Fibroblast of skin of abdomen (primary cell): ENCODE data around the gene ZNF23. TPM values are rescaled to one million over a fixed set of nuclear protein-coding genes. Genes with fewer than 3 reads are reported as not detected.
A peak's percentile ranks its signal among the peaks of the same experiment; 100 is the strongest.
"Not testable (repeated sequence)": the region's sequence is repeated elsewhere in the genome, so short reads cannot be mapped to it uniquely, and the experiment has no call there.

Experiments
- DNase-seq: peaks from one replicate; pipeline ENCODE4 v3.0.0-alpha.2; 2013
- polyA plus RNA-seq, 2 experiments: library from polyadenylated mRNA; unstranded; fragments of 120-200 nt; gene quantifications; one replicate each; pipeline ENCODE4 v1.2.1, GENCODE V29; 2013; ENCODE audit not compliant: insufficient read length in 2 of 2

Gene ZNF23
- 11.5 TPM for polyA plus RNA-seq (2013, experiment 1 of 2; ENCODE audit: insufficient read length)
- 12.4 TPM for polyA plus RNA-seq (2013, experiment 2 of 2; ENCODE audit: insufficient read length)

DNA sequence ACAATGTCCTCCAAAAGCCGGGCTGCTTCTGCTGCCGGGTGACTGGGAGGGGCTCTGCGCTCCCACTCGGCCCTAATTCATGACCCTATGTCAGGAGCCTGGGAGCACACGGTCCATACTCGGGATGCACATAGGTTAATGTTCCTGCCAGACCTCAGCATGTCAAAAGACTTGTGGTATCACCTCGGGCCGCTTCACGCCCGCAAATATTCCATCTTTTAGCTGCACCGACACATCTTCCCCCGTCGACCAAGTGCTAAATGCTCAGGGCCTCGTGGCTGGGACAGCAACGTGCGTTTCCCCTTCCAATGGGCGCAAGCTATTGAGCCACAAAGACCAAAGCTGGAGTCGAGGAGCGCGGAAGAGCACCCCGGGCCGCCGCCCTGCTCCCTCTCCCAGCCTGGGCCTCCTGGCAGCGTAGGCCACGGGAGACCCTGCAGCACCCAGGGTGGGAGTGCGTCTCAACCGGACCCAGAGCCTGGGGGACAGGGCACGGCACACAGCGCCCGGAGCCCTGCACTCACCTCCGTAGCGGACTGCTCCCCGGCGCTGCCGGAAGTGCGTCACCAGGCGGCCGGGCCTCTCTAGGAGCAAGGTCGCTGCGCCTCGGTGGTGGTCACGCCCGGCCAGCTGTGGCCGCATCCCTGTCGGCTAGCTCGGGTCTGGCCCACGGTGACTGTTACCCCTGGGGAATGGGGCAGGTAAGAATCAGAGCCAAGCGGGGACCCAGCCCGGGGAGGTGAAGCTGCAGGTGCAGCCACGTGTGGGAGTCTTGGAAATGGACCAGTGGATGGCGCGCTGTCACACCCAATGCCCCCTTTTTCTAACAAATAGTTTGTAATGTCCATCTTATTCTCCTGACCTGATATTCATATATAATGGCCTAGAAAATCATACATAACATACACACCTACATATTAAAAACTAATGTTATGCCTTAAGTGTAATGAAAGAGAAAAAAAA, at the start of gene ZNF23:
ZNF23 (minus strand) TSS at position 562 of the 963 bp plus-strand sequence. CDS start 5,451 bp downstream, outside the sequence.
- DNase-seq, result peak; percentile 69

GRCh38 chr16:71507061-71507460, 45.0 kb upstream of the ZNF23 start:
- no peak for DNase-seq

DNA sequence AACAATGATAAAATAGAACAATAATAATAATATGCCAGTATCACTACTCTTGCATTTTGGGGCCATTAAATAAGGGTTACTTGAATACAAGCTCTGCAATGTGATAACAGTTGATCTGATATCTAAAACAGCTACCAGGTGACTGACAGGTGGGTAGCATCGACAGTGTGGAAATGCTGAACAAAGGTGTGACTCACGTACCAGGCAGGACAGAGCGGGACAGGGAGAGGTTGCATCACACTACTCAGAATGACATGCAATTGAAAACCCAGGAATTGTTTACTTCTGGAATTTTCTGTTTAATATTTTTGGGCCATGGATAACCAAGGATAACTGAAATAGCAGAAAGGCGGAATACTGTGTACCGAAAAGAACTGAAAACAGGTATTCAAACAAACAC, 42.9 kb upstream of the ZNF23 start:
- no peak for DNase-seq

DNA sequence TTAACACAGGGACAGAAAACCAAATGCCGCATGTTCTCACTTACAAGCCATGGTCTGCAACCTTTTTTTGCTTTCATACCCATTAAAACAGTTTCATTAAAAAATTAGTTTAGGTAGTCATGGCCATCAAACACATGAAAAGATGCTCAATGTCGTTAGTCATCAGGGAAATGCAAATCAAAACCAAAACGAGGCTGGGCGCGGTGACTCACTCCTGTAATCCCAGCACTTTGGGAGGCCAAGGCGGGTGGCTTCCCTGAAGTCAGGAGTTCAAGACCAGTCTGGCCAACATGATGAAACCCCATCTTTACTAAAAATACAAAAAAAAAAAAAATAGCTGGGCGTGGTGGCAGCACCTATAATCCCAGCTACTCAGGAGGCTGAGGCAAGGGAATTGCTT, 42.0 kb upstream of the ZNF23 start:
- not testable (repeated sequence) for DNase-seq

DNA sequence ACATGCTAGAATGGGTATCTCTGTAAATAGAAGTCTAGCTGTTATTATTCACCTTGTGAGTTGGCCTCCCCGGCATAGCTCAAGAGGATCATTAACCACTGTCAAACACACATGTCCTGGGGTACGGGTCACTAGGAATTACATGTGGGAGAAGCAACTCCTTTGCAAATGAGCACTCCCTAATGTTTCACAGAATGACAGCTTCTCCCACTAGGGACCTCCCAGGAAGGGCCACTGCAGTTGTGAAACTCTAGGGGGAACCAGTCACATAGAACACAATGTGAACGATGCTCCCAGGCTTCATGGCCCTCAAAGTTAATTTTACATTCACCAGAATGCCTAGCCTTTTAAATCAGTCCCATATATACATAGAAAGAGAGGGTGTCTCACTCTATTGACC, 39.5 kb upstream of the ZNF23 start:
- DNase-seq, result no peak

DNA sequence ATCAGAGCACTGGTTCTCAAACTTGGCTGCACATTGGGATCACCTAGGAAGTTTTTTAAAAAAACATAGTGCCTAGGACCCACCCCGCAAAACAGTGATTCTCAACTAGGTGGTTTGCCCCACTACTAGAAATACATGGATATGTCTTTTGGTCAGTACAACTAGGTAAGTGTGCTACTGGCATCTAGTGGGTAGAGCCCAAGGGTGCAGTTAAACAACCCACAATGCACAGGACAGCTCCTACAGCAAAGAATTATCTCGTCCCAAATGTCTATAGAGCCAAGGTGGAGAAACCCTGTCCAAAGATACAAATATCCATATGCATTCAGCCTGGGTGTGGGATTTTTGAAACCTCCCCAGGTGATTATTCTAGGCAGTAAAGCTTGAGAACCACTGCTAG, 38.9 kb upstream of the ZNF23 start:
- no peak for DNase-seq

DNA sequence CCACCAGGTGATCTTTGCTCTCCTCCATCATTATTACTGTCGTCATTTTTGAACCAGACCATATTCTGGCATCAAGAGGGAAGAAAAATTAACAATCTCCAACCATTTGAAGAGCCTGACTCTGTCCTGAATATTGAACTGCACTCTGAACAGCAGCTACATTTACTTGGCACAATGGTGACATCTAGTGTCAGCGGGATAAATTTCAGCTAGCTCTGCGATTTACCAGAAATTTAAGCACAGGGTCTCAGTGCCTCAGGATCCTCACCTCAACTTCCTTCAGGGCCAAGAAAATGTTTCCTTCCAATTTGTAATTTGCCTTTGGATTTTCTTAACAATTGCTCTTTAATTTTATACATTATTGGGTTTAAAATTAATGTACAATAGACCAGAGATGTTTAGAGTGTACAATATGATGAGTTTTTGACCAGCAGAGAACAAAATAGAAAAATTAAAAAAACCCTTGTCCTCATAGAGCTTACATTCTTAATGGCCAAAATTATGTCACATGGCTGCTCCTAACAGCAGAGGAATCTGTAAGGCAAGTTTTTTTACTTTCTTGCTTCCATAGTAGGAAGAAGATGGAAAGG, 37.8 kb upstream of the ZNF23 start:
- DNase-seq, result peak; percentile 45

DNA sequence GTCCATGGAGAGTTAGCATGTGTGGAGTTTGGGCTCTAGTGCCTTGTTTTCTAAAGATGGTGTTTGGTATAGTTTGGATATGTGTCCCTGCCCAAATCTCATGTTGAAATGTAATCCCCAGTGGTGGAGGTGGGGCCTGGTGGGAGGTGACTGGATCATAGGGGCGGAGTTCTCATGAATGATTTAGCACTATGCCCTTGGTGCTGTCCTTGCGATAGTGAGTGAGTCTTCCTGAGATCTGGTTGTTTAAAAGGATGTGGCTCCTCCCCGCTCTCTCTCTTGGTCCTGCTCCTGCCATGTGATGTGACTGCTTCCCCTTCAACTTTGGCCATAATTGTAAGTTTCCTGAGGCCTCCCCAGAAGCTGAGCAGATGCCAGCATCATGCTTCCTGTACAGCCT, 36.0 kb upstream of the ZNF23 start:
- DNase-seq, result no peak

- DNase-seq, result no peak
Observed at GRCh38 chr16:71493213-71493612, 31.2 kb upstream of the ZNF23 start.

DNA sequence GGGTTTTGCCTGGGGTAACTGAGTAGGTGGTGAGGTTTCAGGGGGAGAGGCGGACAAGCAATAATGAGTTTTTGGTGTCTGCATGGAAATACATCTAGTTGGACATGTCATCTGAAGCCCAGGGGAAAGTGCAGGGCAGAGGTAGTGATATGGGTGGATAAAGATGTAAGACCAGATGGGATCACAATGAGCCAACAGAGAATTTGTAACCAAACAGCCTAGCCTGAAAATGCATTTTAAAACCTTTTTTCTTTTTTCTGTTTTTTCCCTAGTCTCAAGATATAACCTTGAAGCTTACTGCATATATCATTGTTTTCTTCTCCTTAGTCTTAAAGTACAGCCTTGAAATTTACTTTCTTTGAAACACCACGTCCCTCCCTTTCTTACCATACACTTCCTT, 30.7 kb upstream of the ZNF23 start:
- no peak for DNase-seq

GRCh38 chr16:71491054-71491453, 29.0 kb upstream of the ZNF23 start:
- no peak for DNase-seq

- DNase-seq, result no peak
Observed at GRCh38 chr16:71490361-71490760, 28.3 kb upstream of the ZNF23 start.

DNA sequence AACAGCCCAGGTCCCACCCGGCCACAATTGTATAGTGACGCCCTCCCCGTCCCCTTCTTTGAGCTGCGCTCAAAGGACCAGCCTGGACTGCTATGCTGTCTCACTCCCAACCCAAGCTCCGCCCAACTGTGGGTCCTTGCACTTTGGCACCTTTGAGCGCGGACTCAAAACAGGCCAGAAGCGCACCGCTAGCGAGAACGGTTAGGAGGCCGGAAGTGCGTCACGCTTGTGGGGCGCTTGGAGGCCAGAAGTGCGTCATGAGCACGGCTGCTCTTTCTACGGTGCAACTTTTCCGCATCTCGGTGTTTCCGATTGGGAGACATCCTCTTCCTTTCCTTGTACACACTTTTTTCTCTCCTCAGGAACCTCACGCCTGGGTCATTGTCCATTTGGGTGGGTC, 27.1 kb upstream of the ZNF23 start, which contains the start of gene ZNF19:
ZNF19 (minus strand) TSS at position 203 of the 400 bp plus-strand sequence. CDS start 7,210 bp downstream, outside the sequence.
- DNase-seq, result no peak

DNA sequence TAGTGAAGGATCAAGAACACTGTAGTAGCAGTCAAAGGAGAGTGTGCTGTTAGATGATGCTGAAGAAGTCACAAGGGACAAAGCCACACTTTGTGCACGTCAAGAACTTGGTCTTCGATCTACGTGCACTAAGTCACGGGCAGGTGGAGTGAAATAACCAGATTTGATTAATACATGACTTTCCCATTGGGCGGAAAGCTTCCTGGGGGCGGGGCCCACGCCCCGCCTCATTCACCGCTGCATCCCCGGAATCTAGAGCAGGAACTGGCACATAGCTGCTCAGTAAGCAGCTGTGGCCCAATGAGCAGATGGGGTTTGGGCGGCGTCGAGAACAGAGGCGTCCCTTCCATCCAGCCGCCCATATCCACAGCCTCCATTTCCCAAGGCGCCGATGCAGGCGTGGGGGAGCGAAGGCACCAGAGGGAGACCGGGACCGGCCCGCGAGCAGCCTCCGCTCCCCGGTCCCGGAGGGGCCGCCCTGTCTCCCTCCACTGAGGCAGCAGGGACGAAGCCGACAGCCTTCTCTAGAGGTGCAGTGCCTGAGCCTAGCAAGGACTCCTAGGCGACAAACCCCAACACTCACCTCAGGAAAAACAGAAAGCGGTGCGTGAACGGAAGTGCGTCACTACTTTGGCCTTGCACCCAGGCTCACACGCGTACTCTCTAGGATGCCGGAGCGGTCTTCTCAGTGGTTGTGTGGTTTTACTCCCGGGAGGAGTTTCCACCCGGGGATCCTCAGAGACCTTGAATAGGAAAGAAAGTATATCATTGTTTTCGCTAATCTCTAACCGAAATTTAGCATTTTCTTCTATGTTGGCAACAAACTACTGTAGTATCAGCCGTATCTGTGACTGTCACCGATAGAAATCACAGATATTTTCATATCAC, 22.2 kb upstream of the ZNF23 start:
- peak; percentile 91 for DNase-seq

DNA sequence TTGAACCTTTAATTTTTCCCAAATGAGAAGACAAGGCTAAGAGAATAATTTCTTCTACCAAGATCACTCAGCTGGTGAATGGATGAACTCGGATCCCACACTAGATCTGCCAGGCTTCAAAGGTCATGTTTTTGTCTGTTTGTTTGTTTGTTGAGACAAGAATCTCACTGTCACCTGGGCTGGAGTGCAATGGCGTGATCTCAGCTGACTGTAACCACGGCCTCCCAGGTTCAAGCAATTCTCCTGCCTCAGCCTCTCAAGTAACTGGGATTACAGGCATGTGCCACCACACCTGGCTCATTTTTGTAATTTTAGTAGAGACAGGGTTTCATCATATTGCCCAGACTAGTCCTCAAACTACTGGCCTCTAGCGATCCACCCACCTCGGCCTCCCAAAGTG, 20.5 kb upstream of the ZNF23 start:
- no peak for DNase-seq

- DNase-seq, result no peak
Observed at GRCh38 chr16:71480956-71481355, 18.9 kb upstream of the ZNF23 start.

GRCh38 chr16:71479420-71479819, 17.4 kb upstream of the ZNF23 start:
- no peak for DNase-seq

DNA sequence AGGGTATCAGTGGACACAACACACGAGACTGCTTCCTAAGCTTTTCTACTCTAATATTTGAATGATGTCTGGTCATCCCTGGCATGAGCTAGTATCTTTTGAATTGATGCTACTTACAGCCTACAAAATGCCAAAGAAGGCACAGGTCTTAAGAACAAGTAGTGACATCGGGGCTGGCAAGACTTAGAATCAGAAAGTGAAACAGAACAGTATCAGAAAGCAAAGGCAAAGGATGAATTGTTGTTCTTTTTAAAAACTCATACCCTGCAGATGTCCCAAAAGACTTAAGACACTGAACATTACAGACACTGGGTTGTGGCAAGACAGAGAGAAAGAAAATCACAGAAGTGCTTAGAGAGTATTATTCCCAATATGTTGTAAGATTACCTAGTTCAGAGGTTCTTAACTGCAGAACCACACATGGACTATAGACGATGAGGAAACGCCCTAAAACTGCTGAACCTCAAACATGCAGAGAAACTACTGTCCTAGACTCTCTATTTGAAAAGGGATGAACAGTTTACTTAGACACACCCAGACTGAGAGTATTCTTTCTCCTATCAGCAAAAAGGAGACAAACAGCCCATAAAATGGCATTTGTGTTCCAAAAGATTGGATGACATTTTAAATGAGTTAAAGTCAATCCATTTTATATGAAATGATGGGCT, 14.5 kb upstream of the ZNF23 start:
- no peak for DNase-seq

DNA sequence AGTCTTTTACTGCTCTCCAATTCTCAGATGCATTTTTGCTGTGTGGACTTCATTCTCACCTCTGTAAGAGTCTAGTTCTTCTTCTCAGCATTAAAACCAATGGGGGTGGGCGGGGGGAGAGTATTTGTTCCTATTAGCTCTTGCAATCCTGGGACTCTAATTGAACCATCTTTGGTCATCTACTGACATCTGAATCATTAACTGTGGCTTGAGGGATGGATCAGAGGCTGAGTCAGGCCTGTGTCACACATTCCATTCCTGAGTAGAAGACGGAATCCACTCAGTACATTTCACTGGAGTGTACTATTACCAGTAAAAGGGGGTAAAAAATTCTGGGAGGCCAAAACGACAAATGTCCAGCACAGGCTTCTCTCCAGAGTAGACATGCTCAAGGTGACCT, 12.8 kb upstream of the ZNF23 start:
- DNase-seq, result peak; percentile 94

- DNase-seq, result no peak
Observed at GRCh38 chr16:71473891-71474290, 11.8 kb upstream of the ZNF23 start.

DNA sequence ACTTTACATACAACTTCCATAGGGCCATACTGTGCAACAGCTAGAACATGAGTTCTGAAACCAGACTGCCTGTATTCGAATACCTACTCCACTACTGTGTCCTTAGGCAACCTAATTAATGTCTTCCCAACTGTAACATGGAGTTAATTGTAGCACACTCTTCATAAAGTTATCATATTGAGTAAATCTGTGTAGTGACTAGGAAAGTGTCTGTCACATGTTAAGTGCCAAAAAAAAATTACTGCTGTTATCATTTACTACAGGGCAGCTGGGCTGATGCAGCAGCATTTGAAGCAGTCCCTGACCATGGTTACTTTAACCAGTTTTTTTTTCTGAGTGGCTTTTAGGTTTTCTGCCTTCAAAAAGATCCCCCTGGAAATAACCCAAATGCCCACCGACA, 10.9 kb upstream of the ZNF23 start:
- no peak for DNase-seq

GRCh38 chr16:71472051-71472450, 10.0 kb upstream of the ZNF23 start:
- DNase-seq, result no peak
